ENCODE data around the gene SLC6A19. TPM values are rescaled to one million over a fixed set of nuclear protein-coding genes. Genes with fewer than 3 reads are reported as not detected.
"Not testable (repeated sequence)": the region's sequence is repeated elsewhere in the genome, so short reads cannot be mapped to it uniquely, and the experiment has no call there.

SLC6A19 gene
- total and polyA plus RNA-seq, 2 of the 13 experiments (the other 11 are each of a cell fraction or from before 2014, with no cell fraction given) = 0.02 TPM; not detected in 1

DNA sequence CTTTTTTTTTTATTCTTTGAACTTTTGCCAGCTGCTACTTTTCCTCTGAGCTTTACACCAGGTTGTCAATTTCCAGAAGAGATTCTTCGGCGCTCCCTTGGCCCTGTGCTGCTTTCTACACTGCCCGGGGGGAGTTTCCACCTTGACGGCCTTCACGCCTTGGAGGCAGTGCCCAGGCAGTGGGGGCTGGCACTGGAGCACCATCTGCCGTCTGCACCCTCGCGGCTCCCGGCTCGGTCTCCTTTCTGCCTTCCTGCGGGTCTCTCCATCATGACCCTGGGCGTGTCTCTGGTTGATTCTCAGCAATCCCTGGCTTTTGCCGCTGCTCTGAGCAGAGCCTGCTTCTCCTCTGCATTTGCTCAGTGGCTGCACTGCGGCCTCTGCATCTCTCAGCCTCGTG, 26.7 kb downstream of the SLC6A19 start:
- Histone ChIP-seq H3K36me3 (replicated peaks in 1 of 2; ENCODE audit: control insufficient read depth in 1 of 2, insufficient read depth in 2 of 2, low read length in 2 of 2) (no peaks in the 10 kb centered on the region), H3K79me2 (ENCODE audit: insufficient read depth, low read length) (no peaks in the 10 kb centered on the region), H4K20me1 (ENCODE audit: insufficient read depth, low read length) (no peaks in the 10 kb centered on the region), H3K4me1 (ENCODE audit: insufficient read depth, low read length) (no peaks in the 10 kb centered on the region), H3K4me3 (replicated peaks in 1 of 3; ENCODE audit: insufficient read depth in 1 of 3, low read depth in 2 of 3, low read length in 3 of 3) (no peak overlapping the region), H3K9ac (ENCODE audit: insufficient read depth, low read depth, low read length) (no peak overlapping the region), H3K27me3 (ENCODE audit: control insufficient read depth in 1 of 2, insufficient read depth in 2 of 2, low read length in 2 of 2) (peaks cover 18 to 86% of the 10 kb centered on the region in 2 experiments), H3K9me3 (ENCODE audit: low read length) (no peaks in the 10 kb centered on the region), H2AFZ (ENCODE audit: low read length) (no peak overlapping the region), H3K27ac (ENCODE audit: extremely low read length, insufficient read depth, low read length) (no peak overlapping the region), H3K4me2 (ENCODE audit: low read depth, low read length) (no peak overlapping the region)
- in situ Hi-C loops (cut with HindIII; ENCODE audit: extremely low pct_ligation_motif_present, low pct_unique_long_range_greater_than_20kb) = no loop called here
- 34% methylated on average over 15 of the region's 15 CpGs for WGBS (ENCODE audit: low lambda C conversion rate)
- BruUV-seq (replicated peaks) = no TSS peak
- ATAC-seq = no peak
- no peak for FAIRE-seq
- TF ChIP-seq IRX3 (CRISPR knock-in tag; IDR thresholded peaks at IDR 0.05; ENCODE audit: borderline replicate concordance, low read depth) = no peak
- TF ChIP-seq ZNF572 (CRISPR knock-in tag; IDR thresholded peaks at IDR 0.05) = no peak
- TF ChIP-seq FOXC1 (CRISPR knock-in tag; IDR thresholded peaks at IDR 0.05; ENCODE audit: borderline replicate concordance) = no peak
- no peak for TF ChIP-seq DPF2 (CRISPR knock-in tag; IDR thresholded peaks at IDR 0.05; ENCODE audit: borderline replicate concordance, low read depth)
- no peak for TF ChIP-seq HNRNPUL1 (IDR thresholded peaks at IDR 0.05; ENCODE audit: low read depth, low read length)
- DNase-seq (ENCODE audit: low spot score) = no peak
- POLR2A ChIA-PET = no interaction called here
- CTCF ChIA-PET (ENCODE audit: low intra/inter-chr PET ratio, low total read pairs) = no interaction called here
- intact Hi-C loops (cut with micrococcal nuclease; ENCODE audit: unreplicated experiment) = no loop called here

DNA sequence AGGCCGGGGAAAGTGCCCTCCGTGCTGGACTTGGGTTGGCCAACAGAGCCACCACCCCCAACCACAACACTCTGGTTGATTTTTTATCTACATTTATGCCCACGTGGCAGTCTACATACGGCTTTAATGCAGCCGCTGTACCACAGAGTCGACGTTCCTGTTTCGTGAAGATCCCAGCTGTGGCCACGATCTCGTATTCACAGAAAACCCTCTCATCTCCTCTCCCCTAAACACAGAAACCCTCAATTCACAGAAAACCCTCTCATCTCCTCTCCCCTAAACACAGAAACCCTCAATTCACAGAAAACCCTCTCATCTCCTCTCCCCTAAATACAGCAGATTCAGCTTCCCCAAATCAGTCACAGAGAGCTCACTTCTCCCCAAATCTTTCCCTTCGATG, 27.6 kb downstream of the SLC6A19 start:
- H3K4me2 ChIP-seq (ENCODE audit: low read depth, low read length); H3K27ac ChIP-seq (ENCODE audit: extremely low read length, insufficient read depth, low read length); intact Hi-C loops (cut with micrococcal nuclease; ENCODE audit: unreplicated experiment); H2AFZ ChIP-seq (ENCODE audit: low read length); DNase-seq (ENCODE audit: low spot score); ATAC-seq; H3K4me3 ChIP-seq (replicated peaks in 1 of 3; ENCODE audit: insufficient read depth in 1 of 3, low read depth in 2 of 3, low read length in 3 of 3); POLR2A ChIA-PET; H3K36me3 ChIP-seq (replicated peaks in 1 of 2; ENCODE audit: control insufficient read depth in 1 of 2, insufficient read depth in 2 of 2, low read length in 2 of 2); in situ Hi-C loops (cut with HindIII; ENCODE audit: extremely low pct_ligation_motif_present, low pct_unique_long_range_greater_than_20kb); FAIRE-seq; H3K4me1 ChIP-seq (ENCODE audit: insufficient read depth, low read length); H3K9ac ChIP-seq (ENCODE audit: insufficient read depth, low read depth, low read length); H3K9me3 ChIP-seq (ENCODE audit: low read length); CTCF ChIA-PET (ENCODE audit: low intra/inter-chr PET ratio, low total read pairs); BruUV-seq (replicated peaks); H3K79me2 ChIP-seq (ENCODE audit: insufficient read depth, low read length); H4K20me1 ChIP-seq (ENCODE audit: insufficient read depth, low read length): not testable (repeated sequence)
- 46% methylated on average over 11 of the region's 11 CpGs for WGBS (ENCODE audit: low lambda C conversion rate)
- peaks cover 18 to 87% of the 10 kb centered on the region in 2 experiments for H3K27me3 ChIP-seq (ENCODE audit: control insufficient read depth in 1 of 2, insufficient read depth in 2 of 2, low read length in 2 of 2)

Measured in HepG2 (cell line).